Measurements from ENCODE around the gene OXER1. TPM values are rescaled to one million over a fixed set of nuclear protein-coding genes. Genes with fewer than 3 reads are reported as not detected.
A peak's percentile ranks its signal among the peaks of the same experiment; 100 is the strongest.

The OXER1 gene
- total RNA-seq, 1 donor from 2014 or later, result 4.6 TPM

DNA sequence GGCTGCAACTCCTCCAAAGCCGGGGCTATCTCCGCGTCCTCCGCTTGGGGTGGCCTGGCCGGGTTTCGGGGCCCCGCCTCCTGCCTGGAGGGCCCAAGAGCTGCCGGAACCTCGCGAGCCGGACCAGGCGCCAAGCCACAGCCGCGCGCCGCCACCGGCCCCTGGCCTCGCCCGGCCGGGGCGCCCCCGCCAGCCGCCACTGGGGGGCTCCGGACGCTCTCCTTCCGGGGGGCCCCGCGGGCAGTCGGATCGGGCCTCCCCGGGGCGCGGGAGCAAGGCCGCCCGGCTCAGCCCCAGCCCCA lies 45.8 kb upstream of the OXER1 start:
- TF ChIP-seq CTCF (IDR thresholded peaks at IDR 0.05; ENCODE audit: unreplicated experiment), result peak; percentile 58
- Mint-ChIP-seq H3K27ac (peak overlapping the region; percentile 95), H3K4me3 (ENCODE audit: low read depth) (peak overlapping the region; percentile 74), H3K27me3 (no peaks in the 10 kb centered on the region), H3K4me1 (ENCODE audit: low read depth) (peaks cover 9% of the 10 kb centered on the region), H3K36me3 (ENCODE audit: insufficient read depth) (peaks cover 2% of the 10 kb centered on the region), H3K9me3 (ENCODE audit: low read depth) (peaks cover 3% of the 10 kb centered on the region)
- DNase-seq (ENCODE audit: low spot score, unreplicated experiment), result peak; percentile 76

DNA sequence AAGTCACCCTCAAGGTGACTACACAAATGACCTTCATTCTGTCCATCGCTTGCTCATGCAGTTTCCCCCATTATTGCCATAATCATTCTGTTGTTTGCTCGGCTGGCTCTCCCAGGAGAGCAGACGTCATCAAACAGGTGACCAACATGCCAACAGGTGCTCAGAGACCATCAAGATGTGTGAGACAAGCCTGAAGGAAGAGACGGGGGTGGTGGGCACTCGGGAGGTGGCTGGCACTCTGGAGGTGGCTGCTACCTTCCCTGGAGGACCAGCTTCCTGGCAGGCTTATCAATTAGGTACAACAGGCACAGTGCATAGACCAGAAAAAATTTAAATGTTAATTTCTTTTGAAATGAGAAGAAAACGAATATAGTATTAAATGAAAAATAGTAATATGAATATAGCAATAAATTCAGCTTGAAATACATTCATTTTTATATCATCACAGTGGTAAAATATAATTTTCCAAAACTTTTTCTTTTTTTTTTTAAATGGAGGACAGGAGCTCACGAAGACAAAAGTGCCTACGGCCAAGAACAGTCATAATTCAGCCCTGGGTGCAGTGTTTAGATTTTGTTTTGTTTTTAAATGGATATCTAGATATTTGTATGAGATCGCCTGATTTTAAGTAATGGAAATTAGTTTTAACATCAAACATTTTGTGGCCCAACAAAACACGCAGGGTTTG lies 45.3 kb upstream of the OXER1 start:
- no peak for DNase-seq (ENCODE audit: low spot score, unreplicated experiment)
- peaks cover 3% of the 10 kb centered on the region for H3K9me3 Mint-ChIP-seq (ENCODE audit: low read depth)
- no peaks in the 10 kb centered on the region for H3K27me3 Mint-ChIP-seq
- no peak for TF ChIP-seq CTCF (IDR thresholded peaks at IDR 0.05; ENCODE audit: unreplicated experiment)
- H3K4me1 Mint-ChIP-seq (ENCODE audit: low read depth), result peaks cover 9% of the 10 kb centered on the region
- peaks cover 2% of the 10 kb centered on the region for H3K36me3 Mint-ChIP-seq (ENCODE audit: insufficient read depth)
- H3K4me3 Mint-ChIP-seq (ENCODE audit: low read depth), result peak overlapping the region; percentile 74
- peak overlapping the region; percentile 97 for H3K27ac Mint-ChIP-seq

DNA sequence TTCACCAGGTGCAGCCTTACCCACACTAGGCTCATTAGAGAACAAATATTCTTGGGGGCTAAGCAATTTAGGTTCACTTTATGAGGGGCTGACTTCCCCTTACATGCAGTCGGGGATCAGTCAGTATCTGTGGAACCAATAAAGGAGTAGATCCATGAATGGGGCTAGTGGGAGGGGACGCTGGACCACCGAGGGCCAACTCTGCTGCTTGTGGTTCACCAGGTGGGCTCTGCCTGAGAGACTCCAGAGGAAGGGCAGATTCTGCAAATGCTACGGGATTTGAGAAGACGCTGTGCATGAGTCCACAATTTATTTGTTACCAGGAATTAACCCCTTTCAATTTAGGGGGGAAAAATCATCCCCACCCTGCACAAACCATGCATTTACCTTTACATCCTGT lies 44.4 kb upstream of the OXER1 start:
- TF ChIP-seq CTCF (IDR thresholded peaks at IDR 0.05; ENCODE audit: unreplicated experiment), result no peak
- Mint-ChIP-seq H3K4me1 (ENCODE audit: low read depth) (peaks cover 9% of the 10 kb centered on the region), H3K27me3 (no peaks in the 10 kb centered on the region), H3K9me3 (ENCODE audit: low read depth) (peaks cover 3% of the 10 kb centered on the region), H3K36me3 (ENCODE audit: insufficient read depth) (peaks cover 2% of the 10 kb centered on the region), H3K4me3 (ENCODE audit: low read depth) (peak overlapping the region; percentile 11), H3K27ac (peak overlapping the region; percentile 29)
- DNase-seq (ENCODE audit: low spot score, unreplicated experiment), result no peak

- DNase-seq (ENCODE audit: low spot score, unreplicated experiment), result no peak
- H3K4me1 Mint-ChIP-seq (ENCODE audit: low read depth), result peaks cover 7% of the 10 kb centered on the region
- H3K27me3 Mint-ChIP-seq, result no peaks in the 10 kb centered on the region
- TF ChIP-seq CTCF (IDR thresholded peaks at IDR 0.05; ENCODE audit: unreplicated experiment), result no peak
- H3K27ac Mint-ChIP-seq, result no peak overlapping the region
- no peaks in the 10 kb centered on the region for H3K36me3 Mint-ChIP-seq (ENCODE audit: insufficient read depth)
- no peaks in the 10 kb centered on the region for H3K9me3 Mint-ChIP-seq (ENCODE audit: low read depth)
- no peak overlapping the region for H3K4me3 Mint-ChIP-seq (ENCODE audit: low read depth)
These were observed 42.9 kb upstream of the OXER1 start for GRCh38 chr2:42806786-42807185.

DNA sequence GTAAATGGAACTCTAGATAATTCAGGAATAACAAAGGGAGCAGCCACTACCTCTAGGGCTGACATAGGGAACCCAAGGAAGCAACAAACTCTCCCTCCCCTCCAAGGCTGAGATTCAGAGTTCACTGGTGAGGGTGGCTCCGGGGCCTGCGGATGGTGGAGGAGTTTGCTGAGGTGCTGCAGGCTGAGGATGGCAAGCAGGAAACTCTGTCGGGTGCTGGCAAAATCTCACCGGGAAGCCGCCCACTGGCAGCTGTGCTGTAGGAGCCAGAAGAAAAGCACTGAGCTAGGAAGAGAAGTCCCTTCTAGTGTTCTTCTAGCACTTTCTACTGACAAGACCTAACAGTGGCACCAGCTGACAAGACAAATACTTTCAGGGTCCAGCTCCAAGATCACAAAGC lies 41.0 kb upstream of the OXER1 start:
- Mint-ChIP-seq H3K4me1 (ENCODE audit: low read depth) (peaks cover 9% of the 10 kb centered on the region), H3K36me3 (ENCODE audit: insufficient read depth) (no peaks in the 10 kb centered on the region), H3K27ac (no peak overlapping the region), H3K9me3 (ENCODE audit: low read depth) (no peaks in the 10 kb centered on the region), H3K27me3 (no peaks in the 10 kb centered on the region), H3K4me3 (ENCODE audit: low read depth) (no peak overlapping the region)
- TF ChIP-seq CTCF (IDR thresholded peaks at IDR 0.05; ENCODE audit: unreplicated experiment), result no peak
- no peak for DNase-seq (ENCODE audit: low spot score, unreplicated experiment)

Data from progenitor cell of endocrine pancreas (in vitro differentiated cells).